Spleen (tissue), 7 donors: ENCODE data around the gene MAPK4.

Experiments
- CTCF ChIP-seq, 11 experiments: fragments of 200-600 bp in 7 of 11; fragments of 450-650 bp in 4 of 11; sonication (generic) in 4 of 11; IDR thresholded peaks in 8 of 11; conservative IDR thresholded peaks in 3 of 11; 1 replicate in 7 of 11; 2 replicates in 4 of 11; pipeline versions ENCODE4 v1.4.0 to v1.8.0; 2016 to 2021; ENCODE audit warnings: antibody characterized with exemption in 11 of 11, inconsistent platforms in 4 of 11, mild to moderate bottlenecking in 1 of 11
- POLR2A ChIP-seq, 3 donors: fragments of 450-650 bp; IDR thresholded peaks; one replicate each; pipeline ENCODE4 v1.5.1; 2017; ENCODE audit warnings: antibody characterized with exemption in 3 of 3, mild to moderate bottlenecking in 1 of 3
- POLR2AphosphoS5 ChIP-seq, 3 donors: sonication (generic); formaldehyde crosslinking; IDR thresholded peaks; one replicate each; pipeline ENCODE4 v1.5.1; 2017; ENCODE audit warnings: antibody characterized with exemption in 3 of 3
- donor health status: DM: no; HTN: no; CAD: no; lungs with moderate emphysema.
- donor health status: DM: no; HTN: no; CAD: no.
- donor health status: DM: no; HTN: no; CAD: no.

DNA sequence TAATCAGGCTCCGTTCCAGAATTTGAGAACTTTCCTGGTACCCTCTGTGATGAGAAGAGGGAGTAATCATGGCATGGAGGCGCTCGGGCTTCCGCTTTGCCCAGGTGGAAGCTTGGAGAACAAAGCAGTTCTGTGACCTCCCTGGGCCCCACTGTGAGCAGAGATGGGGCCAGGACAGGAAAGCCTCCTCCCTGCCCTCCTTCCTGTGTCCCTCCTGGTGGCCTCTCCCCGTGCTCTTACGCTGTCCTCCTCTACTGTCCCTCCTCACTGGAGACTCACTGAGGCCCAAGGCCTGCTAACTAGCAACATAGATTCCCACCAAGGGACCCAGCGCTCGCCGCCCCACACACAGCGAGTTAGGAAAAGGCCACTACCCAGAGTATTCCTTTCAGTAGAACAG is 119.8 kb downstream of the MAPK4 start:
- TF ChIP-seq CTCF (IDR thresholded peaks at IDR 0.05 in 8 of 11, conservative IDR thresholded peaks at IDR 0.05 in 3 of 11) (no peak), POLR2AphosphoS5 (IDR thresholded peaks at IDR 0.05) (no peak), POLR2A (IDR thresholded peaks at IDR 0.05) (no peak)
